Panc1 (cell line): ENCODE measurements around the gene RICTOR. TPM values are rescaled to one million over a fixed set of nuclear protein-coding genes. Genes with fewer than 3 reads are reported as not detected.

Experiments
- ATAC-seq: fragments of 200-7000 bp; cut with Tn5 transposase; 2 replicates; pipeline ENCODE4 v1.9.1; 2020; ENCODE audit warnings: mild to moderate bottlenecking, moderate library complexity
- BruUV-seq: library from RNA; stranded (reverse); fragments of 400-500 nt; replicated peaks from 2 replicates; lab custom pipeline; 2021; lab: Mats Ljungman, UMichigan
- CTCF ChIA-PET: fragments of 300-600 bp; sonication (Branson Sonifier 250); formaldehyde crosslinking; loops from one replicate; lab custom pipeline; 2022; ENCODE audit warnings: antibody characterized with exemption; lab: Charles Lee
- POLR2A ChIA-PET: fragments of 300-600 bp; sonication (Branson Sonifier 250); formaldehyde crosslinking; loops from one replicate; lab custom pipeline; 2022; ENCODE audit warnings: antibody characterized with exemption; lab: Charles Lee
- DNase-seq: peaks from one replicate; pipeline ENCODE4 v3.0.0-alpha.2; 2010; ENCODE audit warnings: low read depth, low spot score
- H3K27ac ChIP-seq: 2 replicates; pipeline ENCODE4 v1.5.1; 2011; ENCODE audit warnings: mild to moderate bottlenecking, low read length, inconsistent platforms
- H3K27me3 ChIP-seq: fragments of 200-500 bp; sonication (Bioruptor generic); 2 replicates; pipeline ENCODE4 v1.6.0; 2014; ENCODE audit warnings: low read length, inconsistent platforms; ENCODE audit not compliant: control insufficient read depth, insufficient read depth
- H3K36me3 ChIP-seq: fragments of 200-500 bp; sonication (Bioruptor generic); 2 replicates; pipeline ENCODE4 v1.5.1; 2014; ENCODE audit warnings: inconsistent platforms, mild to moderate bottlenecking, low read length, moderate library complexity; ENCODE audit not compliant: control insufficient read depth, insufficient read depth
- H3K4me1 ChIP-seq: 2 replicates; pipeline ENCODE4 v1.5.1; 2011; ENCODE audit warnings: inconsistent platforms, mild to moderate bottlenecking, low read length, moderate library complexity; ENCODE audit not compliant: control insufficient read depth, insufficient read depth
- H3K4me3 ChIP-seq, 2 experiments: 2 replicates each; pipeline ENCODE4 v1.5.1; 2011 to 2012; ENCODE audit warnings: low read depth in 2 of 2, low read length in 2 of 2, mild to moderate bottlenecking in 2 of 2, inconsistent platforms in 1 of 2, moderate library complexity in 1 of 2
- H3K9me3 ChIP-seq: fragments of 200-500 bp; sonication (Bioruptor generic); 2 replicates; pipeline ENCODE4 v1.5.1; 2014; ENCODE audit warnings: low read depth, mild to moderate bottlenecking, inconsistent platforms, low read length, moderate library complexity; ENCODE audit not compliant: control insufficient read depth, insufficient read depth
- POLR2AphosphoS5 ChIP-seq: IDR thresholded peaks from 2 replicates; pipeline ENCODE4 v1.6.1; 2012; ENCODE audit warnings: mild to moderate bottlenecking, low read depth, low read length, moderate library complexity
- REST ChIP-seq, 2 experiments: IDR thresholded peaks; 2 replicates each; pipeline ENCODE4 v1.6.1; 2011 to 2012; ENCODE audit warnings: low read depth in 2 of 2, control low read depth in 1 of 2, low read length in 1 of 2, mild to moderate bottlenecking in 1 of 2, moderate library complexity in 1 of 2; ENCODE audit not compliant: insufficient read depth in 1 of 2
- SIN3A ChIP-seq: IDR thresholded peaks from 2 replicates; pipeline ENCODE4 v1.6.1; 2012; ENCODE audit warnings: low read depth, mild to moderate bottlenecking, low read length, moderate library complexity, borderline replicate concordance; ENCODE audit not compliant: insufficient read depth
- TCF7L2 ChIP-seq: IDR thresholded peaks from 2 replicates; pipeline ENCODE4 v1.6.1; 2011; ENCODE audit warnings: mild to moderate bottlenecking, low read depth, low read length, inconsistent platforms
- in situ Hi-C: cut with HindIII; loops from 2 replicates; pipeline ENCODE4 v1.10.0; 2016; ENCODE audit warnings: low sequenced_read_pairs, low pct_unique_long_range_greater_than_20kb
- intact Hi-C: fragments of 100-400 bp; cut with micrococcal nuclease; formaldehyde crosslinking; loops from one replicate; pipeline ENCODE4 v1.10.0; 2022; ENCODE audit not compliant: unreplicated experiment
- total RNA-seq: library from RNA; stranded (reverse); gene quantifications from one replicate; pipeline ENCODE4 v1.2.1, GENCODE V29; 2021; ENCODE audit not compliant: unreplicated experiment
- TF ChIP-seq, protein P1 (sequence below): fragments of 450-650 bp; IDR thresholded peaks from 2 replicates; pipeline ENCODE4 v1.5.1; 2017; ENCODE audit warnings: mild to moderate bottlenecking

Gene RICTOR
- total RNA-seq, 1 experiment from 2014 or later: 21.3 TPM

- CTCF ChIA-PET: no interaction called here
- Histone ChIP-seq H3K4me1 (no peaks in the 10 kb centered on the region), H3K27me3 (no peaks in the 10 kb centered on the region), H3K4me3 (no peak overlapping the region), H3K9me3 (no peaks in the 10 kb centered on the region), H3K36me3 (no peaks in the 10 kb centered on the region), H3K27ac (no peak overlapping the region)
- TF ChIP-seq, protein P1, sequence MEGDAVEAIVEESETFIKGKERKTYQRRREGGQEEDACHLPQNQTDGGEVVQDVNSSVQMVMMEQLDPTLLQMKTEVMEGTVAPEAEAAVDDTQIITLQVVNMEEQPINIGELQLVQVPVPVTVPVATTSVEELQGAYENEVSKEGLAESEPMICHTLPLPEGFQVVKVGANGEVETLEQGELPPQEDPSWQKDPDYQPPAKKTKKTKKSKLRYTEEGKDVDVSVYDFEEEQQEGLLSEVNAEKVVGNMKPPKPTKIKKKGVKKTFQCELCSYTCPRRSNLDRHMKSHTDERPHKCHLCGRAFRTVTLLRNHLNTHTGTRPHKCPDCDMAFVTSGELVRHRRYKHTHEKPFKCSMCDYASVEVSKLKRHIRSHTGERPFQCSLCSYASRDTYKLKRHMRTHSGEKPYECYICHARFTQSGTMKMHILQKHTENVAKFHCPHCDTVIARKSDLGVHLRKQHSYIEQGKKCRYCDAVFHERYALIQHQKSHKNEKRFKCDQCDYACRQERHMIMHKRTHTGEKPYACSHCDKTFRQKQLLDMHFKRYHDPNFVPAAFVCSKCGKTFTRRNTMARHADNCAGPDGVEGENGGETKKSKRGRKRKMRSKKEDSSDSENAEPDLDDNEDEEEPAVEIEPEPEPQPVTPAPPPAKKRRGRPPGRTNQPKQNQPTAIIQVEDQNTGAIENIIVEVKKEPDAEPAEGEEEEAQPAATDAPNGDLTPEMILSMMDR: no peak
- TF ChIP-seq SIN3A: no peak
- no peak for TF ChIP-seq REST (IDR thresholded peaks at IDR 0.05; ENCODE audit: insufficient read depth in 1 of 2, low read depth in 2 of 2, low read length in 1 of 2)
- no peak for TF ChIP-seq POLR2AphosphoS5
- TF ChIP-seq TCF7L2: no peak
- no peak for DNase-seq
- POLR2A ChIA-PET: no interaction called here
- ATAC-seq: no peak
- in situ Hi-C loops (no loop called here), intact Hi-C loops (no loop called here)
- BruUV-seq: no TSS peak
Observed at GRCh38 chr5:39107350-39107749, 33.2 kb upstream of the RICTOR start.

DNA sequence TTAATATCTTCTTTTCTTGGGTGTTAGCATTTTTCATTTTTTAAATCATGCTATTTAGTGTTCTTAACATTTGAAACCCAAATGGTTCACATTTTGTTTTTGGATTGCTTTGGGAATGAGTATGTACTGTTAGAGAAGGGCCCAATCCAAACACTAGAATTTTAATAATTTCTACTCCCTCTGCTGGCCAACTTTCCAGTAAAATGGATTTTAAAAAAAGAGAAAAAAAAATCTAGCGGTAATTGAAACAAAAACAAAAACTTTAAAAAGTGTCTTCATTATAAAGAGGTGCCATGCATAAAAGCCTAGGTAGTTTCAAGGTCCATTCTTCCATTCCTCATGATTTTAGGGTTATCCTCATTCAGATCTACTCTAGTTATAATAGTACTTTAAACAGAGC lies 32.1 kb upstream of the RICTOR start:
- no peaks in the 10 kb centered on the region for H3K4me1 ChIP-seq
- no peaks in the 10 kb centered on the region for H3K9me3 ChIP-seq
- ChIA-PET POLR2A (no interaction called here), CTCF (no interaction called here)
- DNase-seq: no peak
- in situ Hi-C loops (no loop called here), intact Hi-C loops (no loop called here)
- no peaks in the 10 kb centered on the region for H3K27me3 ChIP-seq
- H3K4me3 ChIP-seq: no peak overlapping the region
- no peak for ATAC-seq
- TF ChIP-seq, protein P1: peak; percentile 25; the same call in 1 of the 2 replicates
- TF ChIP-seq POLR2AphosphoS5: no peak
- H3K27ac ChIP-seq: no peak overlapping the region
- H3K36me3 ChIP-seq: no peaks in the 10 kb centered on the region
- BruUV-seq: no TSS peak
